SIG-M5 treated with dmso at 0.1 percent for 504 hours (cell line): ENCODE data around the gene CUL7.
A peak's percentile ranks its signal among the peaks of the same experiment; 100 is the strongest.

Experiments
- DNase-seq: peaks from one replicate; lab custom pipeline; 2025; ENCODE audit not compliant: unreplicated experiment; lab: John Stamatoyannopoulos, UW

CUL7 gene

GRCh38 chr6:43077981-43078511 is 24.4 kb upstream of the CUL7 start:
- no peak for DNase-seq

GRCh38 chr6:43077333-43077809 is 23.7 kb upstream of the CUL7 start:
- no peak for DNase-seq

- DNase-seq, result no peak
These were observed 23.0 kb upstream of the CUL7 start for GRCh38 chr6:43076464-43077332.

- peak; percentile 40 for DNase-seq
These were observed 22.2 kb upstream of the CUL7 start, which contains the start of gene PTK7 for GRCh38 chr6:43075670-43076463. PTK7 (plus strand) TSS chr6:43076314; CDS start chr6:43076489, 175 bp downstream.

- no peak for DNase-seq
These were observed 21.4 kb upstream of the CUL7 start for GRCh38 chr6:43074847-43075669.

- peak; percentile 60 for DNase-seq
These were observed 16.5 kb upstream of the CUL7 start for GRCh38 chr6:43070028-43070632.

GRCh38 chr6:43062818-43063217 is 9.2 kb upstream of the CUL7 start:
- DNase-seq, result no peak

GRCh38 chr6:43061861-43062260 is 8.2 kb upstream of the CUL7 start:
- no peak for DNase-seq

GRCh38 chr6:43060755-43061633 is 7.3 kb upstream of the CUL7 start:
- DNase-seq, result no peak

GRCh38 chr6:43060034-43060754 is 6.5 kb upstream of the CUL7 start:
- no peak for DNase-seq

GRCh38 chr6:43059168-43060033 is 5.8 kb upstream of the CUL7 start, which contains the start of the genes KLC4 and MRPL2:
KLC4 (plus strand) TSS chr6:43059631; CDS start chr6:43061336, 1,705 bp downstream.
MRPL2 (minus strand) TSS chr6:43059434; CDS start chr6:43059381, 53 bp downstream.
- peak; percentile 99 for DNase-seq

GRCh38 chr6:43058531-43058930 is 4.9 kb upstream of the CUL7 start:
- DNase-seq, result peak; percentile 9

GRCh38 chr6:43055966-43056365 is 2.3 kb upstream of the CUL7 start:
- no peak for DNase-seq

GRCh38 chr6:43054206-43054943 is 724 bp upstream of the CUL7 start:
- no peak for DNase-seq

GRCh38 chr6:43052842-43053544 is 658 bp downstream of the CUL7 start:
- peak; percentile 17 for DNase-seq

GRCh38 chr6:43052225-43052841 is 1.3 kb downstream of the CUL7 start:
- DNase-seq, result no peak
